ENCODE data around the gene MAD1L1. TPM values are rescaled to one million over a fixed set of nuclear protein-coding genes. Genes with fewer than 3 reads are reported as not detected.

Gene MAD1L1
- total RNA-seq, 1 experiment from 2014 or later = 43.8 TPM

GRCh38 chr7:2249744-2250323 lies 17.1 kb upstream of the MAD1L1 start:
- ATAC-seq = no peak
- H3K36me3 Mint-ChIP-seq = peaks cover 19% of the 10 kb centered on the region
- ChIA-PET CTCF (no interaction called here), POLR2A (interaction anchor here (0.6 kb wide), 1 partner anchor 171 kb away, joined by 6 read pairs; no protein-coding TSS in a partner anchor)
- H3K27me3 Mint-ChIP-seq (ENCODE audit: low read depth) = no peaks in the 10 kb centered on the region
- no peak overlapping the region for H3K4me3 Mint-ChIP-seq
- H3K4me1 Mint-ChIP-seq = peaks cover 6% of the 10 kb centered on the region; the same call in 1 of the 2 replicates
- no peaks in the 10 kb centered on the region for H3K9me3 Mint-ChIP-seq
- no peak overlapping the region for H3K27ac Mint-ChIP-seq
- no peak for DNase-seq (ENCODE audit: low spot score)
- TF ChIP-seq ATF6 (CRISPR knock-in tag; IDR thresholded peaks at IDR 0.05) (no peak), E2F5 (CRISPR knock-in tag; IDR thresholded peaks at IDR 0.05) (no peak), CDX4 (CRISPR knock-in tag; IDR thresholded peaks at IDR 0.05; ENCODE audit: borderline replicate concordance) (no peak), NR2C2 (CRISPR knock-in tag; IDR thresholded peaks at IDR 0.05) (no peak), ZNF416 (CRISPR knock-in tag; IDR thresholded peaks at IDR 0.05) (no peak), STAT6 (CRISPR knock-in tag; conservative IDR thresholded peaks at IDR 0.05; ENCODE audit: low read depth) (no peak), ZNF425 (CRISPR knock-in tag; conservative IDR thresholded peaks at IDR 0.05) (no peak), ELF4 (CRISPR knock-in tag; IDR thresholded peaks at IDR 0.05; ENCODE audit: low read depth) (no peak), PREB (CRISPR knock-in tag; IDR thresholded peaks at IDR 0.05; ENCODE audit: borderline replicate concordance) (no peak), RORB (CRISPR knock-in tag; IDR thresholded peaks at IDR 0.05) (no peak), PRDM15 (CRISPR knock-in tag; IDR thresholded peaks at IDR 0.05) (no peak), NFATC4 (CRISPR knock-in tag; IDR thresholded peaks at IDR 0.05) (no peak), ZNF317 (CRISPR knock-in tag; IDR thresholded peaks at IDR 0.05; ENCODE audit: borderline replicate concordance, low read depth) (no peak), MLX (CRISPR knock-in tag; IDR thresholded peaks at IDR 0.05) (no peak), OVOL2 (CRISPR knock-in tag; IDR thresholded peaks at IDR 0.05; ENCODE audit: borderline replicate concordance) (no peak), SMAD3 (CRISPR knock-in tag; IDR thresholded peaks at IDR 0.05; ENCODE audit: borderline replicate concordance) (no peak), PRRX2 (CRISPR knock-in tag; IDR thresholded peaks at IDR 0.05) (no peak)
